Naive thymus-derived CD4-positive, alpha-beta T cell (primary cell): ENCODE data around the gene KLHL18. TPM values are rescaled to one million over a fixed set of nuclear protein-coding genes. Genes with fewer than 3 reads are reported as not detected.
"Not testable (repeated sequence)": the region's sequence is repeated elsewhere in the genome, so short reads cannot be mapped to it uniquely, and the experiment has no call there.

ENCODE experiments used
- ATAC-seq: fragments of 150-1000 bp; cut with Tn5 transposase; 2 replicates; pipeline ENCODE4 v1.10.0; 2021; ENCODE audit warnings: mild to moderate bottlenecking, moderate library complexity
- CTCF ChIA-PET: fragments of 350-600 bp; sonication (Branson Sonifier 250); formaldehyde crosslinking; loops from one replicate; lab custom pipeline; 2021; ENCODE audit warnings: antibody characterized with exemption; lab: Charles Lee
- POLR2A ChIA-PET: fragments of 350-600 bp; sonication (Branson Sonifier 250); formaldehyde crosslinking; loops from one replicate; lab custom pipeline; 2021; ENCODE audit warnings: antibody characterized with exemption, inconsistent platforms; lab: Charles Lee
- DNase-seq, 9 donors: peaks; one replicate each; pipeline versions ENCODE4 v3.0.0 to v3.0.0-alpha.2; 2020 to 2022; ENCODE audit warnings: mixed read lengths in 1 of 9
- H3K27ac ChIP-seq: one replicate; pipeline ENCODE4 v1.7.0; 2013; ENCODE audit warnings: mild to moderate bottlenecking, low read depth, low read length, moderate library complexity
- H3K27me3 ChIP-seq, 2 donors: one replicate each; pipeline ENCODE4 v1.7.0; 2013; ENCODE audit warnings: low read length in 2 of 2, mild to moderate bottlenecking in 2 of 2, moderate library complexity in 2 of 2; ENCODE audit not compliant: control insufficient read depth in 2 of 2, insufficient read depth in 2 of 2
- H3K36me3 ChIP-seq, 3 experiments: 1 replicate in 2 of 3; 2 replicates in 1 of 3; pipeline ENCODE4 v1.7.0; 2013; ENCODE audit warnings: low read length in 3 of 3, mild to moderate bottlenecking in 3 of 3, moderate library complexity in 1 of 3; ENCODE audit not compliant: insufficient read depth in 3 of 3, control insufficient read depth in 2 of 3
- H3K4me1 ChIP-seq, 2 donors: one replicate each; pipeline ENCODE4 v1.7.0; 2013; ENCODE audit warnings: low read length in 2 of 2, mild to moderate bottlenecking in 2 of 2, moderate library complexity in 1 of 2; ENCODE audit not compliant: control insufficient read depth in 2 of 2, insufficient read depth in 2 of 2
- H3K4me3 ChIP-seq: 2 replicates; pipeline ENCODE4 v1.7.0; 2013; ENCODE audit warnings: mild to moderate bottlenecking, low read length
- H3K9me3 ChIP-seq, 3 experiments: 1 replicate in 2 of 3; 2 replicates in 1 of 3; pipeline ENCODE4 v1.7.0; 2013; ENCODE audit warnings: low read length in 3 of 3; ENCODE audit not compliant: control insufficient read depth in 2 of 3
- H3K27ac Mint-ChIP-seq, 9 donors: one replicate each; pipeline ENCODE4 v1.8.0; 2020 to 2022; ENCODE audit warnings: mixed read lengths in 9 of 9, mild to moderate bottlenecking in 8 of 9, moderate library complexity in 5 of 9, inconsistent platforms in 2 of 9
- H3K27me3 Mint-ChIP-seq, 5 donors: one replicate each; pipeline ENCODE4 v1.8.0; 2021 to 2022; ENCODE audit warnings: mixed read lengths in 5 of 5, mild to moderate bottlenecking in 1 of 5
- H3K36me3 Mint-ChIP-seq, 5 donors: one replicate each; pipeline ENCODE4 v1.8.0; 2020 to 2022; ENCODE audit warnings: mixed read lengths in 5 of 5, mild to moderate bottlenecking in 3 of 5, inconsistent platforms in 1 of 5
- H3K4me1 Mint-ChIP-seq, 7 donors: one replicate each; pipeline ENCODE4 v1.8.0; 2020 to 2022; ENCODE audit warnings: mixed read lengths in 7 of 7, mild to moderate bottlenecking in 3 of 7, inconsistent platforms in 1 of 7
- H3K4me3 Mint-ChIP-seq, 10 donors: one replicate each; pipeline ENCODE4 v1.8.0; 2020 to 2022; ENCODE audit warnings: mild to moderate bottlenecking in 10 of 10, mixed read lengths in 10 of 10, moderate library complexity in 6 of 10, inconsistent platforms in 2 of 10
- H3K9me3 Mint-ChIP-seq, 11 donors: one replicate each; pipeline ENCODE4 v1.8.0; 2020 to 2022; ENCODE audit warnings: mixed read lengths in 11 of 11, mild to moderate bottlenecking in 4 of 11, inconsistent platforms in 1 of 11, moderate library complexity in 1 of 11
- intact Hi-C, 2 donors: fragments of 100-400 bp; cut with micrococcal nuclease; formaldehyde crosslinking; loops; one replicate each; pipeline ENCODE4 v1.15.1; 2023
- polyA plus RNA-seq, 2 donors: library from polyadenylated mRNA; unstranded; fragments of 300-500 nt; fragmentation: Illumina TruSeq; gene quantifications; one replicate each; pipeline ENCODE4 v1.2.3, GENCODE V29; 2021
- total RNA-seq, 6 experiments: library from RNA in 5 of 6; stranded (reverse) in 5 of 6; gene quantifications; 1 replicate in 5 of 6; 2 replicates in 1 of 6; pipeline ENCODE4 v1.2.3 and lab custom pipeline; 2021 to 2026

KLHL18 gene
- total and polyA plus RNA-seq, 7 experiments from 2014 or later = 8.8 to 47.5 (median 23.0) TPM

DNA sequence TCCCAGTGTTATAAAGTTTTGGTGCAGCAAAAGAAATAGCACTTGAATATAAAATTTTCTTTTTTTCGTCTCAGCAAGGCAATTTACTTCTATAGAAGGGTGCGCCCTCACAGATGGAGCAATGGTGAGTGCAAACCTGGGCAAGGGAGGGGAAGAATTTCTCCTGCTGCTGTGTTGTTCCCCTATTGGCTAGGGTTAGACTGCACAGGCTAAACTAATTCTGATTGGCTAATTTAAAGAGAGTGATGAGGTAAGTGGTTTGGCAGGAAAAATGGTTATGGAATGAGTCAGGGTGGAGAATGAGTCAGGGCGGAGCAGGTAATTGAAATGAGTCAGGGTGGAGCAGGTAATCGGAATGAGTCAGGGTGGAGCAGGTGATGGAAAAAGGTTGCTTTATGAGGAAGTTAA lies 77.4 kb downstream of the KLHL18 start:
- Mint-ChIP-seq H3K36me3 (peaks cover 5 to 18% (median 11%) of the 10 kb centered on the region in 5 donors), H3K9me3 (peaks cover 8 to 36% (median 21%) of the 10 kb centered on the region in 11 donors), H3K4me1 (peaks cover 7 to 22% (median 13%) of the 10 kb centered on the region in 7 donors)
- H3K4me1 ChIP-seq = peaks cover 11 to 13% of the 10 kb centered on the region in 2 donors
- POLR2A ChIA-PET, H3K27ac ChIP-seq, DNase-seq, intact Hi-C loops, H3K36me3 ChIP-seq, CTCF ChIA-PET, ATAC-seq, H3K27ac Mint-ChIP-seq, H3K9me3 ChIP-seq, H3K4me3 Mint-ChIP-seq, H3K27me3 ChIP-seq, H3K4me3 ChIP-seq, H3K27me3 Mint-ChIP-seq: not testable (repeated sequence)

DNA sequence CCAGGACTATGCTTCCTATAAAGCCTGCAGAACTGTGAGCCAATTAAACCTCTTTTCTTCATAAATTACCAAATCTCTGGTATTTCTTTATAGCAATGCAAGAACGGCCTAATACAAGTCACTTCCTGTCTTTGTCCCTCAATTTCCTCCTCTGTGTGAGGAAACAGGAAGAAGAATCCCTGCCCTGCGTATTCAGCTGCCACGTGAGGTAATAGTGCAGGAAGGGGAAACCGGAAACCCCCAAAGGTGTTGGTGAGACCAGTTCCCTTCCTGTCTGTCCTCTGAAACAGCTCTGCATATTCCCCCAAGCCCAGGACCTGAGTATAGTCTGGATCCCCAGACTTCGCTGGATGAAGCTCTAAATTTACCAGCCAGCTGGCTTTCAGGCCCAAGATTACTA lies 80.0 kb downstream of the KLHL18 start:
- H3K36me3 ChIP-seq = no peaks in the 10 kb centered on the region
- Mint-ChIP-seq H3K36me3 (peaks cover 5 to 18% (median 9%) of the 10 kb centered on the region in 5 donors), H3K9me3 (peaks cover 8 to 35% (median 21%) of the 10 kb centered on the region in 11 donors), H3K4me3 (peak overlapping the region; percentile 15 to 65 (median 40)), H3K27me3 (no peaks in the 10 kb centered on the region), H3K4me1 (peaks cover 7 to 22% (median 12%) of the 10 kb centered on the region in 7 donors), H3K27ac (peak overlapping the region; percentile 58 to 90 (median 78))
- peak; percentile 44 for ATAC-seq
- peak in 6 of 9 donors; percentile 10 to 31 (median 19) for DNase-seq
- intact Hi-C loops = no loop called here
- no peak overlapping the region for H3K4me3 ChIP-seq
- no peaks in the 10 kb centered on the region for H3K27me3 ChIP-seq
- ChIA-PET CTCF (no interaction called here), POLR2A (interaction anchor here (0.8 to 1.4 kb wide), 3 partner anchors 17 to 1508 kb away, joined by 3 to 6 read pairs (median 3); no protein-coding TSS in a partner anchor)
- peaks cover 0 to 7% (median 0%) of the 10 kb centered on the region in 3 experiments for H3K9me3 ChIP-seq
- H3K27ac ChIP-seq = peak overlapping the region; percentile 26
- H3K4me1 ChIP-seq = peaks cover 11 to 13% of the 10 kb centered on the region in 2 donors

DNA sequence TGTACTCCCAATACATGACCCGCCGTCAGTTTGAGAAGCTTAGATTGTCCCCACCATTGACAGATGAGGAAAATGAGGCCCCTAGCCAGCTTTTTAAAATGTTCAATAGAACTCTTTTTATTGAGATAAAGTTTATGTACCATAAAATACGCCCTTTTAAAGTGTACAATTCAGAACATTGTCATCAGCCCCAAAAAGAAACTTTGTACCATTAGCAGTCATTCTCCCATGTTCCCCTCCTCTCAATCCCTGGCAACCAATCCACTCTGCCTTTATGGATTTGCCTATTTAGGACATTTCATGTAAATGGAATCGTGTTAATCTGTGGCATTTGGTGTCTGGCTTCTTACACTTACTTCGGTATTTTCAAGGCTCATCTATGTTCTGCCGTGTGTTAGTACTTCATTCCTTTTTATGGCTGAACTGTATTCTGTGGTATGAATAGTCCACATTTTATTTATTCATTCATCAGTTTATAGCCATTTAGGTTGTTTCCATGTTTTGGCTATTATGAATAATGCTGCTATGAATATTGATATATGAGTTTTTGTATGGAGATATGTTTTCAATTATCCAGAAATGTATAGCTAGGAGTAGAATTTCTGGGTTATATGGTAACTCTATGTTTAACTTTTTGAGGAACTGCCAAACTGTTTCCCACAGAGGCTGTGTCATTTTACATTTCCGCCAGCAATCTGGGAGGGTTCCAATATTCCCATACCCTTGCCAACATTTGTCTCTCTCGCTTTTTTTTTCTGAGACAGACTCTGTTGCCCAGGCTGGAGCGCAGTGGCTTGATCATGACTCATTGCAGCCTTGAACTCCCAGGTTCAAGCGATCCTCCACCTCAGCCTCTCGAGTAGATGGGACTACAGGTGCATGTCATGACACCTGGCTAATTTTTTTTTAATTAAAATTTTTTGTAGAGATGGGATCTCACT lies 82.7 kb downstream of the KLHL18 start:
- Mint-ChIP-seq H3K36me3 (peaks cover 0 to 7% (median 3%) of the 10 kb centered on the region in 5 donors), H3K4me3 (no peak overlapping the region), H3K27me3 (peaks cover 0 to 6% (median 4%) of the 10 kb centered on the region in 5 donors), H3K27ac (no peak overlapping the region), H3K4me1 (peaks cover 7 to 17% (median 12%) of the 10 kb centered on the region in 7 donors), H3K9me3 (peaks cover under 1 to 8% (median 5%) of the 10 kb centered on the region in 11 donors)
- POLR2A ChIA-PET = no interaction called here
- Histone ChIP-seq H3K4me1 (peaks cover 11 to 13% of the 10 kb centered on the region in 2 donors), H3K27me3 (no peaks in the 10 kb centered on the region), H3K4me3 (no peak overlapping the region), H3K27ac (no peak overlapping the region), H3K9me3 (no peaks in the 10 kb centered on the region), H3K36me3 (no peaks in the 10 kb centered on the region)
- ATAC-seq (no peak), DNase-seq (no peak)
- CTCF ChIA-PET = no interaction called here
- intact Hi-C loops = no loop called here

DNA sequence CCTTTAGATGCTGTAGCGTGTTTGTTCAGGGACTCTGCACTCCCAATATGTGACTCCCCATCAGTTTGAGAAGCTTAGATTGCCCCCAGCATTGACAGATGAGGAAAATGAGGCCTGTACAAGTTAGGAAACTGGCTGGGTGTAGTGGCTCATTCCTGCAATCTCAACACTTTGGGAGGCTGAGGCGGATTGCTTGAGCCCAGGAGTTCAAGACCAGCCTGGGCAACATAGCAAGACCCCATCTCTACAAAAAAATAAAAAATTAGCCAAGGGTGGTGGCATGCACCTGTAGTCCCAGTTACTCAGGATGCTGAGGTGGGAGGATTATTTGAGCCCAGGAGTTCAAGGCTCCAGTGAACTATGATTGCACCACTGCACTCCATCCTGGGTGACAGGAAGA lies 84.1 kb downstream of the KLHL18 start:
- Mint-ChIP-seq H3K36me3 (peaks cover 0 to 7% (median 3%) of the 10 kb centered on the region in 5 donors), H3K4me3 (no peak overlapping the region), H3K27ac (no peak overlapping the region), H3K4me1 (peaks cover 7 to 17% (median 12%) of the 10 kb centered on the region in 7 donors), H3K9me3 (peaks cover 0 to 9% (median 5%) of the 10 kb centered on the region in 11 donors), H3K27me3 (peaks cover 0 to 6% (median 4%) of the 10 kb centered on the region in 5 donors)
- no peak for DNase-seq
- Histone ChIP-seq H3K9me3 (no peaks in the 10 kb centered on the region), H3K4me3 (no peak overlapping the region), H3K4me1 (peaks cover 11 to 13% of the 10 kb centered on the region in 2 donors), H3K36me3 (no peaks in the 10 kb centered on the region), H3K27ac (no peak overlapping the region), H3K27me3 (no peaks in the 10 kb centered on the region)
- ATAC-seq = no peak
- POLR2A ChIA-PET = no interaction called here
- intact Hi-C loops = no loop called here
- CTCF ChIA-PET = no interaction called here

DNA sequence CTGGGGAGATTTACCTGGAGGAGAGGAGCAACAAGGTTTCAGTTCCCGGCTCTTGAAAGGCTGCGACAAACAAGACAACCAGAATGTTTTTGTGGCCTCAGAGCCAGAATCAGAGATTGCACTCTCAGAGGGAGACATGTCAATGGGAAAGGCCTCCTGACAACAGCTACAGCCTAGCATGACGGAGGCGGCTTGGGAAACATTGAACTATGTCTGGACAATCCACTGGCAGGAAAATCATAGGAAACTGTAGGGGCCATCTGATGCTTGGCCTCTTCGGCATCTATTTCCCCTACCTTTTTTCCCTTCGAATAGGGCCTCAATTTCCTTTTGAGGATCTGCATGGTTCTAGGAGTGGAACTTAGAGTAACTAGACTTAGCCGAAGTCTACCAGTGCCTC lies 84.9 kb downstream of the KLHL18 start:
- ChIA-PET POLR2A (no interaction called here), CTCF (no interaction called here)
- Histone ChIP-seq H3K4me3 (no peak overlapping the region), H3K36me3 (no peaks in the 10 kb centered on the region), H3K4me1 (peaks cover 6 to 7% of the 10 kb centered on the region in 2 donors), H3K27ac (no peak overlapping the region), H3K27me3 (no peaks in the 10 kb centered on the region), H3K9me3 (no peaks in the 10 kb centered on the region)
- no peak overlapping the region for H3K27ac Mint-ChIP-seq
- peaks cover 3 to 15% (median 6%) of the 10 kb centered on the region in 7 donors for H3K4me1 Mint-ChIP-seq
- H3K4me3 Mint-ChIP-seq = no peak overlapping the region
- H3K27me3 Mint-ChIP-seq = peaks cover 0 to 9% (median 4%) of the 10 kb centered on the region in 5 donors
- peaks cover 0 to 3% (median 0%) of the 10 kb centered on the region in 5 donors for H3K36me3 Mint-ChIP-seq
- ATAC-seq (no peak), DNase-seq (no peak)
- intact Hi-C loops = no loop called here
- H3K9me3 Mint-ChIP-seq = peaks cover 0 to 6% (median 2%) of the 10 kb centered on the region in 11 donors

DNA sequence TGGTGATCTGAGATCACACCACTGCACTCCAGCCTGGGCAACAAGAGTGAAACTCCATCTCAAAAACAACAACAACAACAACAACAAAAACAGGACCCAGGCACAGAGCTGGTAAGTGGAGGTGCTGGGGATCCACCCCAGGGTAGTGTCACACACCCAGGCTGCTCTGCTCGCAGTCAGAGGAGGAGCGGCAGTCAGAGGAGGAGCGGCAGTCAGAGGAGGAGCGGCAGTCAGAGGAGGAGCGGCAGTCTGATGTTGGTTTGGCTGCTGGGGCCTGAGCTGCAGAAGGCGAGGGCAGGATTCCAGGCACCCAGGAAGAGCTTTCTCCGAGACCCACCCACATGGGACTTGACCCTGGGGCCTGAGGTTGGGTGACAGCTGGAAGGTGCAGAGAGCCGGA lies 87.3 kb downstream of the KLHL18 start:
- H3K4me3 ChIP-seq, H3K27me3 ChIP-seq, POLR2A ChIA-PET, ATAC-seq, H3K9me3 Mint-ChIP-seq, H3K9me3 ChIP-seq, H3K36me3 ChIP-seq, H3K4me1 ChIP-seq, H3K4me3 Mint-ChIP-seq, H3K27ac ChIP-seq, H3K27me3 Mint-ChIP-seq, DNase-seq, H3K36me3 Mint-ChIP-seq: not testable (repeated sequence)
- Mint-ChIP-seq H3K27ac (peak overlapping the region in 1 of 9 donors; percentile 11), H3K4me1 (peaks cover 0 to 11% (median 0%) of the 10 kb centered on the region in 7 donors)
- intact Hi-C loops = loop anchor here in 1 of 2 donors (5.0 kb wide), 1 partner anchor 518 kb away; no protein-coding TSS in a partner anchor
- CTCF ChIA-PET = interaction anchor here (0.8 to 0.9 kb wide), 3 partner anchors 18 to 504 kb away, joined by 3 read pairs; no protein-coding TSS in a partner anchor
